ENCODE data around the gene NXF2B.
A peak's percentile ranks its signal among the peaks of the same experiment; 100 is the strongest.

DNA sequence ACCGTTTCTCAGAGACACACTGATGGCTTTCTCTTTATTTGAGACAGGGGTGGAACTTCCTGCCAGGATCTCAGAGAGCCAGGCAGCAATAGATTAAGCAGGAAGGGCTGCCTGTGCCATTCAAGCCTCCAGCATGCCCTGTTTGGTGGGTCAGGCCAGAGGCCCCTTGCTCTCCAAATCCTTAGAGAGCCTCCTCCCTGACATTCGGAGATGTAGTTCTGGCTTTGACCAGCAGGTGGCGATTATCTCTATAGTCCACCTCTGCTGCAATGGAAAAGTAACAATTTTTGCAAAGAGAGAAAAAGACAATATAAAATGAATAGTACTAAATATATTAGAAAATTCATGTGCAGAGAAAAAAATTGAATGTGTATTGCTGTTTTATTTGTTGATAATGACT is 93.9 kb downstream of the NXF2B start:
- TF ChIP-seq, protein P1, sequence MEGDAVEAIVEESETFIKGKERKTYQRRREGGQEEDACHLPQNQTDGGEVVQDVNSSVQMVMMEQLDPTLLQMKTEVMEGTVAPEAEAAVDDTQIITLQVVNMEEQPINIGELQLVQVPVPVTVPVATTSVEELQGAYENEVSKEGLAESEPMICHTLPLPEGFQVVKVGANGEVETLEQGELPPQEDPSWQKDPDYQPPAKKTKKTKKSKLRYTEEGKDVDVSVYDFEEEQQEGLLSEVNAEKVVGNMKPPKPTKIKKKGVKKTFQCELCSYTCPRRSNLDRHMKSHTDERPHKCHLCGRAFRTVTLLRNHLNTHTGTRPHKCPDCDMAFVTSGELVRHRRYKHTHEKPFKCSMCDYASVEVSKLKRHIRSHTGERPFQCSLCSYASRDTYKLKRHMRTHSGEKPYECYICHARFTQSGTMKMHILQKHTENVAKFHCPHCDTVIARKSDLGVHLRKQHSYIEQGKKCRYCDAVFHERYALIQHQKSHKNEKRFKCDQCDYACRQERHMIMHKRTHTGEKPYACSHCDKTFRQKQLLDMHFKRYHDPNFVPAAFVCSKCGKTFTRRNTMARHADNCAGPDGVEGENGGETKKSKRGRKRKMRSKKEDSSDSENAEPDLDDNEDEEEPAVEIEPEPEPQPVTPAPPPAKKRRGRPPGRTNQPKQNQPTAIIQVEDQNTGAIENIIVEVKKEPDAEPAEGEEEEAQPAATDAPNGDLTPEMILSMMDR (IDR thresholded peaks at IDR 0.05): peak; percentile 34 to 92 (median 56)
- TF ChIP-seq POLR2A (IDR thresholded peaks at IDR 0.05): no peak
- no peak for TF ChIP-seq POLR2AphosphoS5 (IDR thresholded peaks at IDR 0.05)
- no peak for TF ChIP-seq EP300 (IDR thresholded peaks at IDR 0.05)

All from upper lobe of left lung (tissue), 4 donors.